Activated CD4-positive, alpha-beta memory T cell treated with anti-CD3 and anti-CD28 coated beads, Interleukin-2, amount 10 ng/mL, durations not matched to agents 7 days and 5 days (primary cell): ENCODE data around the gene CALN1. TPM values are rescaled to one million over a fixed set of nuclear protein-coding genes. Genes with fewer than 3 reads are reported as not detected.
"Not testable (repeated sequence)": the region's sequence is repeated elsewhere in the genome, so short reads cannot be mapped to it uniquely, and the experiment has no call there.

Experiments
- CTCF ChIA-PET: fragments of 350-600 bp; sonication (Branson Sonifier 250); formaldehyde crosslinking; loops from one replicate; lab custom pipeline; 2021; ENCODE audit warnings: antibody characterized with exemption, inconsistent platforms; lab: Charles Lee
- POLR2A ChIA-PET: fragments of 350-600 bp; sonication (Branson Sonifier 250); formaldehyde crosslinking; loops from one replicate; lab custom pipeline; 2021; ENCODE audit warnings: antibody characterized with exemption; lab: Charles Lee
- DNase-seq: peaks from one replicate; pipeline ENCODE4 v3.0.0-alpha.2; 2020
- H3K27ac Mint-ChIP-seq: one replicate; pipeline ENCODE4 v1.8.0; 2021; ENCODE audit warnings: mild to moderate bottlenecking, mixed read lengths
- H3K27me3 Mint-ChIP-seq: one replicate; pipeline ENCODE4 v1.8.0; 2021; ENCODE audit warnings: mixed read lengths
- H3K36me3 Mint-ChIP-seq: one replicate; pipeline ENCODE4 v1.8.0; 2021; ENCODE audit warnings: low read depth, mixed read lengths
- H3K4me1 Mint-ChIP-seq: one replicate; pipeline ENCODE4 v1.8.0; 2021; ENCODE audit warnings: mixed read lengths
- H3K4me3 Mint-ChIP-seq: one replicate; pipeline ENCODE4 v1.8.0; 2021; ENCODE audit warnings: mild to moderate bottlenecking, mixed read lengths
- H3K9me3 Mint-ChIP-seq: one replicate; pipeline ENCODE4 v1.8.0; 2021; ENCODE audit warnings: mixed read lengths
- total RNA-seq, 2 experiments: library from RNA; stranded (reverse); gene quantifications; one replicate each; pipeline ENCODE4 v1.2.3, GENCODE V29; 2021

CALN1 gene
- total RNA-seq, 2 experiments from 2014 or later, result not detected

- Mint-ChIP-seq H3K27ac (no peak overlapping the region), H3K36me3 (no peaks in the 10 kb centered on the region), H3K4me3 (no peak overlapping the region), H3K4me1 (no peaks in the 10 kb centered on the region), H3K27me3 (no peaks in the 10 kb centered on the region), H3K9me3 (peaks cover 14% of the 10 kb centered on the region)
- POLR2A ChIA-PET, result no interaction called here
- CTCF ChIA-PET, result no interaction called here
- DNase-seq, result no peak
Measured at GRCh38 chr7:71972534-71972933, 439.6 kb downstream of the CALN1 start.

GRCh38 chr7:71970725-71971124 lies 441.4 kb downstream of the CALN1 start:
- POLR2A ChIA-PET, result no interaction called here
- DNase-seq, result no peak
- no peak overlapping the region for H3K27ac Mint-ChIP-seq
- no peaks in the 10 kb centered on the region for H3K4me1 Mint-ChIP-seq
- H3K9me3 Mint-ChIP-seq, result peaks cover 12% of the 10 kb centered on the region
- H3K4me3 Mint-ChIP-seq, result no peak overlapping the region
- H3K36me3 Mint-ChIP-seq, result no peaks in the 10 kb centered on the region
- CTCF ChIA-PET, result no interaction called here
- H3K27me3 Mint-ChIP-seq, result no peaks in the 10 kb centered on the region

GRCh38 chr7:71962636-71963035 lies 449.5 kb downstream of the CALN1 start:
- ChIA-PET CTCF (no interaction called here), POLR2A (no interaction called here)
- DNase-seq, result no peak
- no peaks in the 10 kb centered on the region for H3K27me3 Mint-ChIP-seq
- no peaks in the 10 kb centered on the region for H3K4me1 Mint-ChIP-seq
- no peak overlapping the region for H3K4me3 Mint-ChIP-seq
- H3K36me3 Mint-ChIP-seq, result no peaks in the 10 kb centered on the region
- H3K27ac Mint-ChIP-seq, result no peak overlapping the region
- peaks cover 18% of the 10 kb centered on the region for H3K9me3 Mint-ChIP-seq

GRCh38 chr7:71961283-71961682 lies 450.9 kb downstream of the CALN1 start:
- Mint-ChIP-seq H3K36me3 (no peaks in the 10 kb centered on the region), H3K27ac (no peak overlapping the region), H3K4me3 (no peak overlapping the region), H3K27me3 (no peaks in the 10 kb centered on the region), H3K4me1 (no peaks in the 10 kb centered on the region), H3K9me3 (peaks cover 17% of the 10 kb centered on the region)
- no peak for DNase-seq
- POLR2A ChIA-PET, result no interaction called here
- CTCF ChIA-PET, result no interaction called here

- Mint-ChIP-seq H3K4me3 (no peak overlapping the region), H3K36me3 (no peaks in the 10 kb centered on the region), H3K27ac (no peak overlapping the region), H3K4me1 (no peaks in the 10 kb centered on the region), H3K27me3 (no peaks in the 10 kb centered on the region), H3K9me3 (peaks cover 32% of the 10 kb centered on the region)
- no peak for DNase-seq
- POLR2A ChIA-PET, result no interaction called here
- CTCF ChIA-PET, result no interaction called here
Measured at GRCh38 chr7:71942115-71942514, 470.0 kb downstream of the CALN1 start.

GRCh38 chr7:71937840-71938371 lies 474.2 kb downstream of the CALN1 start:
- H3K4me3 Mint-ChIP-seq, result no peak overlapping the region
- POLR2A ChIA-PET, result no interaction called here
- H3K27me3 Mint-ChIP-seq, result no peaks in the 10 kb centered on the region
- no peak for DNase-seq
- H3K27ac Mint-ChIP-seq, result no peak overlapping the region
- CTCF ChIA-PET, result no interaction called here
- no peaks in the 10 kb centered on the region for H3K36me3 Mint-ChIP-seq
- peaks cover 42% of the 10 kb centered on the region for H3K9me3 Mint-ChIP-seq
- no peaks in the 10 kb centered on the region for H3K4me1 Mint-ChIP-seq

GRCh38 chr7:71935674-71936073 lies 476.5 kb downstream of the CALN1 start:
- no peak overlapping the region for H3K27ac Mint-ChIP-seq
- no peaks in the 10 kb centered on the region for H3K36me3 Mint-ChIP-seq
- H3K4me3 Mint-ChIP-seq, result no peak overlapping the region
- DNase-seq, result no peak
- POLR2A ChIA-PET, result no interaction called here
- no peaks in the 10 kb centered on the region for H3K4me1 Mint-ChIP-seq
- H3K9me3 Mint-ChIP-seq, result peaks cover 34% of the 10 kb centered on the region
- no peaks in the 10 kb centered on the region for H3K27me3 Mint-ChIP-seq
- CTCF ChIA-PET, result no interaction called here

GRCh38 chr7:71933426-71933825 lies 478.7 kb downstream of the CALN1 start:
- Mint-ChIP-seq H3K27ac (no peak overlapping the region), H3K36me3 (no peaks in the 10 kb centered on the region), H3K9me3 (peaks cover 45% of the 10 kb centered on the region), H3K4me3 (no peak overlapping the region), H3K27me3 (no peaks in the 10 kb centered on the region), H3K4me1 (no peaks in the 10 kb centered on the region)
- ChIA-PET CTCF (no interaction called here), POLR2A (no interaction called here)
- no peak for DNase-seq

- POLR2A ChIA-PET, result no interaction called here
- DNase-seq, result no peak
- Mint-ChIP-seq H3K27me3 (no peaks in the 10 kb centered on the region), H3K36me3 (no peaks in the 10 kb centered on the region), H3K4me1 (no peaks in the 10 kb centered on the region), H3K27ac (no peak overlapping the region), H3K4me3 (no peak overlapping the region), H3K9me3 (peaks cover 34% of the 10 kb centered on the region)
- CTCF ChIA-PET, result no interaction called here
Measured at GRCh38 chr7:71925663-71926062, 486.5 kb downstream of the CALN1 start.

GRCh38 chr7:71914204-71914603 lies 497.9 kb downstream of the CALN1 start:
- H3K4me3 Mint-ChIP-seq, H3K27ac Mint-ChIP-seq, POLR2A ChIA-PET, H3K4me1 Mint-ChIP-seq, DNase-seq, H3K27me3 Mint-ChIP-seq, H3K36me3 Mint-ChIP-seq, CTCF ChIA-PET: not testable (repeated sequence)
- H3K9me3 Mint-ChIP-seq, result peaks cover 31% of the 10 kb centered on the region

GRCh38 chr7:71912476-71912875 lies 499.7 kb downstream of the CALN1 start:
- H3K27ac Mint-ChIP-seq, result no peak overlapping the region
- H3K27me3 Mint-ChIP-seq, result no peaks in the 10 kb centered on the region
- ChIA-PET CTCF (no interaction called here), POLR2A (no interaction called here)
- H3K36me3 Mint-ChIP-seq, result no peaks in the 10 kb centered on the region
- H3K4me3 Mint-ChIP-seq, result no peak overlapping the region
- no peak for DNase-seq
- H3K9me3 Mint-ChIP-seq, result peaks cover 26% of the 10 kb centered on the region
- H3K4me1 Mint-ChIP-seq, result no peaks in the 10 kb centered on the region

- Mint-ChIP-seq H3K4me1 (no peaks in the 10 kb centered on the region), H3K36me3 (no peaks in the 10 kb centered on the region), H3K9me3 (peaks cover 28% of the 10 kb centered on the region), H3K27me3 (no peaks in the 10 kb centered on the region), H3K27ac (no peak overlapping the region), H3K4me3 (no peak overlapping the region)
- POLR2A ChIA-PET, result no interaction called here
- no peak for DNase-seq
- CTCF ChIA-PET, result no interaction called here
Measured at GRCh38 chr7:71911051-71911450, 501.1 kb downstream of the CALN1 start.

GRCh38 chr7:71905821-71906220 lies 506.3 kb downstream of the CALN1 start:
- no peak overlapping the region for H3K27ac Mint-ChIP-seq
- H3K4me3 Mint-ChIP-seq, result no peak overlapping the region
- peaks cover 24% of the 10 kb centered on the region for H3K9me3 Mint-ChIP-seq
- ChIA-PET POLR2A (no interaction called here), CTCF (no interaction called here)
- no peaks in the 10 kb centered on the region for H3K36me3 Mint-ChIP-seq
- no peaks in the 10 kb centered on the region for H3K27me3 Mint-ChIP-seq
- no peaks in the 10 kb centered on the region for H3K4me1 Mint-ChIP-seq
- DNase-seq, result no peak

GRCh38 chr7:71904484-71904883 lies 507.7 kb downstream of the CALN1 start:
- Mint-ChIP-seq H3K4me3 (no peak overlapping the region), H3K9me3 (peaks cover 15% of the 10 kb centered on the region)
- CTCF ChIA-PET, result no interaction called here

More at GRCh38 chr7:71904484-71904883, 507.7 kb downstream of the CALN1 start:
- no peak for DNase-seq
- POLR2A ChIA-PET, result no interaction called here
- Mint-ChIP-seq H3K36me3 (no peaks in the 10 kb centered on the region), H3K4me1 (no peaks in the 10 kb centered on the region), H3K27ac (no peak overlapping the region), H3K27me3 (no peaks in the 10 kb centered on the region)
